ENCODE measurements around the gene NFIX.

GRCh38 chr19:13063461-13064091, 68.3 kb downstream of the NFIX start:
- TF ChIP-seq CTCF (IDR thresholded peaks at IDR 0.05): no peak
- TF ChIP-seq POLR2A (IDR thresholded peaks at IDR 0.05): no peak

Measured in adrenal gland (tissue), 5 donors.